K562 (cell line): ENCODE data around the gene MEIOB. TPM values are rescaled to one million over a fixed set of nuclear protein-coding genes. Genes with fewer than 3 reads are reported as not detected.

Experiments used
- ATAC-seq: fragments of 200-7000 bp; cut with Tn5 transposase; 3 replicates; pipeline ENCODE4 v1.9.1; 2020; ENCODE audit warnings: moderate library complexity
- BruUV-seq: library from RNA; stranded (reverse); fragments of 400-500 nt; replicated peaks from 2 replicates; lab custom pipeline; 2021; lab: Mats Ljungman, UMichigan
- CTCF ChIA-PET: fragments of 300-600 bp; formaldehyde crosslinking; extraction: SDS; loops from one replicate; lab custom pipeline; 2021; ENCODE audit warnings: low intra/inter-chr PET ratio; lab: Yijun Ruan, JAX
- POLR2A ChIA-PET: fragments of 300-600, 350-650 bp; sonication (Branson Sonifier 250); formaldehyde crosslinking; extraction: SDS; loops from one replicate; lab custom pipeline; 2021; ENCODE audit warnings: antibody characterized with exemption, inconsistent platforms; lab: Yijun Ruan, JAX
- DNase-seq, 4 experiments: peaks; one replicate each; pipeline versions ENCODE4 v3.0.0 to v3.0.0-alpha.2; 2011 to 2018; ENCODE audit warnings: low spot score in 3 of 4, mixed read lengths in 3 of 4; ENCODE audit errors: extremely low read depth in 1 of 4
- FAIRE-seq: peaks from 2 replicates; lab custom pipeline; 2011; peaks lifted over from hg19 to GRCh38; lab: Jason Lieb, UNC
- H2AFZ ChIP-seq: 2 replicates; pipeline ENCODE4 v1.6.0; 2011; ENCODE audit warnings: low read depth, low read length, control low read depth, inconsistent platforms
- H3K27ac ChIP-seq: fragments of 200-600 bp; 3 replicates; pipeline ENCODE4 v1.8.0; 2011; ENCODE audit warnings: low read depth, mild to moderate bottlenecking, control low read depth, inconsistent platforms, low read length, moderate library complexity, mixed read lengths; ENCODE audit errors: extremely low read depth
- H3K27me3 ChIP-seq, 2 experiments: fragments of 300-600 bp in 1 of 2; 2 replicates in 1 of 2; 3 replicates in 1 of 2; pipeline versions ENCODE4 v1.6.0 to v1.8.0; 2011; ENCODE audit warnings: inconsistent platforms in 2 of 2, low read length in 2 of 2, mild to moderate bottlenecking in 1 of 2, mixed read lengths in 1 of 2, moderate library complexity in 1 of 2; ENCODE audit not compliant: control insufficient read depth in 2 of 2, insufficient read depth in 2 of 2
- H3K36me3 ChIP-seq: fragments of 300-600 bp; 3 replicates; pipeline ENCODE4 v1.8.0; 2011; ENCODE audit warnings: mild to moderate bottlenecking, low read length, inconsistent platforms; ENCODE audit not compliant: control insufficient read depth, insufficient read depth
- H3K4me1 ChIP-seq, 2 experiments: fragments of 200-600 bp in 1 of 2; replicated peaks in 1 of 2; 2 replicates in 1 of 2; 3 replicates in 1 of 2; pipeline versions ENCODE4 v1.5.1 to v1.8.0; 2011; ENCODE audit warnings: inconsistent platforms in 2 of 2, low read length in 2 of 2, mild to moderate bottlenecking in 1 of 2, mixed read lengths in 1 of 2, moderate library complexity in 1 of 2; ENCODE audit not compliant: control insufficient read depth in 2 of 2, insufficient read depth in 2 of 2
- H3K4me2 ChIP-seq: 2 replicates; pipeline ENCODE4 v1.6.1; 2011; ENCODE audit warnings: low read length, control low read depth, inconsistent platforms, mixed read lengths; ENCODE audit not compliant: insufficient read depth
- H3K4me3 ChIP-seq: fragments of 200-600 bp; sonication (generic), shearing (Covaris generic); 2 replicates; pipeline ENCODE4 v1.5.1; 2016; ENCODE audit warnings: control low read depth, inconsistent platforms
- H3K79me2 ChIP-seq: fragments of 200-600 bp; 3 replicates; pipeline ENCODE4 v1.8.0; 2011; ENCODE audit warnings: low read length, inconsistent platforms; ENCODE audit not compliant: control insufficient read depth, insufficient read depth
- H3K9ac ChIP-seq, 2 experiments: 2 replicates each; pipeline versions ENCODE4 v1.6.0 to v1.6.1; 2011; ENCODE audit warnings: low read depth in 2 of 2, low read length in 2 of 2, control low read depth in 1 of 2, inconsistent platforms in 1 of 2, mild to moderate bottlenecking in 1 of 2, mixed read lengths in 1 of 2; ENCODE audit not compliant: insufficient read depth in 1 of 2
- H3K9me1 ChIP-seq: one replicate; pipeline ENCODE4 v1.6.0; 2011; ENCODE audit warnings: inconsistent platforms, mild to moderate bottlenecking, low read length, moderate library complexity; ENCODE audit not compliant: control insufficient read depth, insufficient read depth
- H3K9me3 ChIP-seq: replicated peaks from 2 replicates; pipeline ENCODE4 v1.5.1; 2011; ENCODE audit warnings: low read depth, low read length, inconsistent platforms; ENCODE audit not compliant: control insufficient read depth, insufficient read depth
- H4K20me1 ChIP-seq: replicated peaks from 2 replicates; pipeline ENCODE4 v1.6.1; 2011; ENCODE audit warnings: low read length, inconsistent platforms, mixed read lengths; ENCODE audit not compliant: control insufficient read depth, insufficient read depth
- CCNT2 ChIP-seq: IDR thresholded peaks from 2 replicates; pipeline ENCODE4 v1.6.1; 2011; ENCODE audit warnings: borderline replicate concordance, low read depth, mild to moderate bottlenecking, moderate library complexity, mixed read lengths, low read length; ENCODE audit not compliant: insufficient read length; ENCODE audit errors: extremely low read depth
- HEY1 ChIP-seq: fragments of 250-450 bp; sonication (Bioruptor Pico); IDR thresholded peaks from 2 replicates; pipeline ENCODE4 v1.5.0; 2020; ENCODE audit warnings: mild to moderate bottlenecking, moderate library complexity, borderline replicate concordance
- POLR2G ChIP-seq: fragments of 200-400 bp; formaldehyde crosslinking; IDR thresholded peaks from 2 replicates; pipeline ENCODE4 v1.6.1; 2017; ENCODE audit warnings: low read depth, mild to moderate bottlenecking, antibody characterized with exemption, low read length, moderate library complexity
- WGBS: fragments of 100-300 bp; shearing (Covaris generic); methylation state at CpG from one replicate; pipeline ENCODE4 v1.1.6; 2016; ENCODE audit warnings: low coverage, mixed read lengths; ENCODE audit not compliant: insufficient coverage; ENCODE audit errors: missing lambda C conversion rate; 5-methylcytosine and 5-hydroxymethylcytosine counted together
- in situ Hi-C: fragments of 300-500 bp; cut with MboI; formaldehyde crosslinking; loops from 4 replicates; pipeline ENCODE4 v1.15.0; 2018; ENCODE audit warnings: inconsistent platforms, mixed read lengths
- intact Hi-C: fragments of 100-400 bp; cut with micrococcal nuclease; formaldehyde crosslinking; loops from 2 replicates; pipeline ENCODE4 v1.14.2; 2022
- polyA plus RNA-seq, 8 experiments: library from polyadenylated mRNA; depleted of rRNA in 4 of 8; stranded (reverse) in 5 of 8; unstranded in 3 of 8; fragments of >200 nt; fragmentation: Nextera tagmentation in 2 of 8; fragmentation: Illumina TruSeq in 1 of 8; extraction: Ambion mirVana in 2 of 8; extraction: Trizol in 1 of 8; gene quantifications; 2 replicates each; pipeline versions ENCODE4 v1.2.1 to v1.2.3, GENCODE V29; 2011 to 2014; ENCODE audit warnings: inconsistent platforms in 1 of 8, missing spikeins in 1 of 8
- total RNA-seq, 7 experiments: library from RNA; depleted of rRNA in 6 of 7; stranded (reverse); fragments of >200 nt in 6 of 7; fragmentation: Illumina TruSeq in 2 of 7; extraction: Trizol in 2 of 7; gene quantifications; 2 replicates each; pipeline versions ENCODE4 v1.2.1 to v1.2.3, GENCODE V29; 2011 to 2021; ENCODE audit warnings: low replicate concordance in 1 of 7

MEIOB gene
- total and polyA plus RNA-seq, 9 of the 15 experiments (the other 6 are each of a cell fraction or from before 2014, with no cell fraction given) = 25.4 to 203 (median 97.6) TPM

- H3K9me1 ChIP-seq = no peaks in the 10 kb centered on the region
- no peaks in the 10 kb centered on the region for H4K20me1 ChIP-seq
- ChIA-PET CTCF (no interaction called here), POLR2A (interaction anchor here (0.8 to 1.2 kb wide), 4 partner anchors 8 to 16 kb away, joined by 3 to 5 read pairs (median 4); partner anchors contain the start of genes NUBP2 and SPSB3)
- in situ Hi-C loops (no loop called here), intact Hi-C loops (no loop called here)
- peaks cover 0 to 54% of the 10 kb centered on the region in 2 experiments; a peak in 2 of 5 replicates for H3K4me1 ChIP-seq
- FAIRE-seq = no peak
- H3K27me3 ChIP-seq = no peaks in the 10 kb centered on the region
- H3K4me3 ChIP-seq = no peak overlapping the region
- no peaks in the 10 kb centered on the region for H3K79me2 ChIP-seq
- H3K9ac ChIP-seq = no peak overlapping the region
- no TSS peak for BruUV-seq
- H3K9me3 ChIP-seq = no peaks in the 10 kb centered on the region
- no peak for ATAC-seq
- DNase-seq = no peak
- H3K36me3 ChIP-seq = peaks cover 23% of the 10 kb centered on the region; the same call in 1 of the 3 replicates
- H3K4me2 ChIP-seq = no peak overlapping the region
- TF ChIP-seq POLR2G (peak; percentile 53), HEY1 (CRISPR knock-in tag) (no peak), CCNT2 (no peak)
- H2AFZ ChIP-seq = no peak overlapping the region
- no peak overlapping the region for H3K27ac ChIP-seq
- 86% methylated on average over 28 of the region's 33 CpGs for WGBS
Measured at GRCh38 chr16:1792836-1793577, 79.0 kb downstream of the MEIOB start.
